DMS114 treated with DMSO at 0.1 percent for 48 hours (cell line): ENCODE measurements around the gene ATP2A1.
"Not testable (repeated sequence)": the region's sequence is repeated elsewhere in the genome, so short reads cannot be mapped to it uniquely, and the experiment has no call there.

ENCODE experiments used
- DNase-seq: peaks from one replicate; lab custom pipeline; 2025; ENCODE audit not compliant: unreplicated experiment; lab: John Stamatoyannopoulos, UW

The ATP2A1 gene

DNA sequence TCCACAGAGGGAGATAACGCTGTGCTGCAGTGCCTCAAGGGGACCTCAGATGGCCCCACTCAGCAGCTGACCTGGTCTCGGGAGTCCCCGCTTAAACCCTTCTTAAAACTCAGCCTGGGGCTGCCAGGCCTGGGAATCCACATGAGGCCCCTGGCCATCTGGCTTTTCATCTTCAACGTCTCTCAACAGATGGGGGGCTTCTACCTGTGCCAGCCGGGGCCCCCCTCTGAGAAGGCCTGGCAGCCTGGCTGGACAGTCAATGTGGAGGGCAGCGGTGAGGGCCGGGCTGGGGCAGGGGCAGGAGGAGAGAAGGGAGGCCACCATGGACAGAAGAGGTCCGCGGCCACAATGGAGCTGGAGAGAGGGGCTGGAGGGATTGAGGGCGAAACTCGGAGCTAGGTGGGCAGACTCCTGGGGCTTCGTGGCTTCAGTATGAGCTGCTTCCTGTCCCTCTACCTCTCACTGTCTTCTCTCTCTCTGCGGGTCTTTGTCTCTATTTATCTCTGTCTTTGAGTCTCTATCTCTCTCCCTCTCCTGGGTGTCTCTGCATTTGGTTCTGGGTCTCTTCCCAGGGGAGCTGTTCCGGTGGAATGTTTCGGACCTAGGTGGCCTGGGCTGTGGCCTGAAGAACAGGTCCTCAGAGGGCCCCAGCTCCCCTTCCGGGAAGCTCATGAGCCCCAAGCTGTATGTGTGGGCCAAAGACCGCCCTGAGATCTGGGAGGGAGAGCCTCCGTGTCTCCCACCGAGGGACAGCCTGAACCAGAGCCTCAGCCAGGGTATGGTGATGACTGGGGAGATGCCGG, 54.3 kb downstream of the ATP2A1 start:
- DNase-seq = no peak

DNA sequence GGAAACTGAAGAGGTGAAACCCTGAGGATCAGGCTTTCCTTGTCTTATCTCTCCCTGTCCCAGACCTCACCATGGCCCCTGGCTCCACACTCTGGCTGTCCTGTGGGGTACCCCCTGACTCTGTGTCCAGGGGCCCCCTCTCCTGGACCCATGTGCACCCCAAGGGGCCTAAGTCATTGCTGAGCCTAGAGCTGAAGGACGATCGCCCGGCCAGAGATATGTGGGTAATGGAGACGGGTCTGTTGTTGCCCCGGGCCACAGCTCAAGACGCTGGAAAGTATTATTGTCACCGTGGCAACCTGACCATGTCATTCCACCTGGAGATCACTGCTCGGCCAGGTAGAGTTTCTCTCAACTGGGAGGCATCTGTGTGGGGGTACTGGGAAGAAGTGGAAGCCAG, 54.9 kb downstream of the ATP2A1 start:
- DNase-seq = no peak

DNA sequence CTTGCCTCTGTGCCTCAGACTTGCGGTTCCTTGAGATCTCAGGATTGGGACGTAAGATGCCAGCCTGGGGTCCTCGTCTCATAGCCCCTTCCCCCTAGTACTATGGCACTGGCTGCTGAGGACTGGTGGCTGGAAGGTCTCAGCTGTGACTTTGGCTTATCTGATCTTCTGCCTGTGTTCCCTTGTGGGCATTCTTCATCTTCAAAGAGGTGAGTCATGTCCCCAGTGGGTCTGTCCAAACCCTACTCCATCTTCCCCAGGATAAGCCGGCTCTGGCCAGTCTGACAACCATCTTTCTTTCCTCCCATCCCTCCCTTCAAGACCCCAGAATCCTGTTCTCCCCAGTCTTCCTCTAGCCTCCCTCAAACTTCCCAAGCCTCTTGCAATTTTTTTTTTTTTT, 57.1 kb downstream of the ATP2A1 start:
- DNase-seq = no peak

DNA sequence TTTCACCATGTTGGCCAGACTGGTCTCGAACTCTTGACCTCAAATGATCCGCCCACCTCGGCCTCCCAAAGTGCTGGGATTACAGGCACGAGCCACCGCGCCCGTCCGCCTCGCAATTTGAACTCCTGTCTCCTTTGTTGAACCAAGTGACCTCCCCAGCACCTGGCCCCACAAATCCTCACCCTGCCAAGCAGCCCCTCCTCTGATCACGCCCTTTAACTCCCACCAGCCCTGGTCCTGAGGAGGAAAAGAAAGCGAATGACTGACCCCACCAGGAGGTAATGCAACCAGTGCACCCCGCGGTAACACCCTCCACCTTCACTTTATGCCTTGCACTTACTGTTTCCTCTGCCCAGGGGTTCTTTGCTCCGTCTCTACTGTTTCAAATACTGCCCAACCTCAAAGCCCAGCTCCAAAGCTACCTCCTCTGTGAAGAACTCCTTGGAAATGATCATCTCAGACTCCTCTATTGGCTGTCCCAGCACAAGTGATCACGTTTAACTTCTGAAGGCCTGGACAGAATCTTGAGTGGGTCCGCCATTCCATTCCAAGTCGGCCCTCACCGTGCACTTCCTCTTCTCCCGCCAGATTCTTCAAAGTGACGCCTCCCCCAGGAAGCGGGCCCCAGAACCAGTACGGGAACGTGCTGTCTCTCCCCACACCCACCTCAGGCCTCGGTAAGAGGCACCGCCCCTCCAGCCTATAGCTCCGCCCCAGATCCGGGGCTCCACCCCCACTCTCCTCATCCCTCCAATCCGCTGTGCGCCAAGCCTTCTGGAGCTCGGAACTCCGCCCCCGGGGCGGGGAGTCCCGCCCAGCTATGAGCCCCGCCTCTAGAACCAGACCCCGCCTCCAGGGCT, 57.9 kb downstream of the ATP2A1 start:
- DNase-seq = no peak

DNA sequence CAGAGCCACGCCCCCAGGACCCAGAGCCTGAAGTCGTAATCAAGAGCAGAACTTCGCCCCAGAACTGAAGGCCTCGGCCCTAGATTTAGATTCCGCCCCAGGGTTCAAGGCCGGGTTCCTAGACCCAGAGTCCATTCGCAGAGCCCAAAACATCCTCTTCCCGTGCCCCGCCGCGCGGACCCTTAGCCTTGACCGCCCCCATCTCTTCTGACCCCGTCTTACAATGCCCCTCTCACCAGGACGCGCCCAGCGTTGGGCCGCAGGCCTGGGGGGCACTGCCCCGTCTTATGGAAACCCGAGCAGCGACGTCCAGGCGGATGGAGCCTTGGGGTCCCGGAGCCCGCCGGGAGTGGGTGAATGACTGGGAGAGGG, 58.5 kb downstream of the ATP2A1 start:
- DNase-seq = no peak

DNA sequence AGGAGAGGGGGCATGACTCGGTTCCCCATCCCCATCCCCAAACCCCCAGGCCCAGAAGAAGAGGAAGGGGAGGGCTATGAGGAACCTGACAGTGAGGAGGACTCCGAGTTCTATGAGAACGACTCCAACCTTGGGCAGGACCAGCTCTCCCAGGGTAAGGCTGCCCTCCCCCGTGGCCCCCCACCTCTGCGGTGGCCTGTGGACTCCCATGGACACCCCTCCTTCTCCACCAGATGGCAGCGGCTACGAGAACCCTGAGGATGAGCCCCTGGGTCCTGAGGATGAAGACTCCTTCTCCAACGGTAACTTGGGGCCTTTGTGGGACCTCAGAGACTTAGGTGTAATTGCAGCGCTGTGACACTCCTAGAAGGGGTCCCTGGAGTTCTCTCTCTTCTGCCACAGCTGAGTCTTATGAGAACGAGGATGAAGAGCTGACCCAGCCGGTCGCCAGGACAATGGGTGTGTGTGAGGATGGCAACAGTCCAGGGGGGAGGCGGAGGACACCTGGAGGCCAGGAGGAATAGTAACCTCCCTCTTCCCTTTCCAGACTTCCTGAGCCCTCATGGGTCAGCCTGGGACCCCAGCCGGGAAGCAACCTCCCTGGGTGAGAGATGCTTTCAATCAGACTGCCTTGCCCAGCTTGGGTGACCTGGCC, 59.1 kb downstream of the ATP2A1 start:
- no peak for DNase-seq

DNA sequence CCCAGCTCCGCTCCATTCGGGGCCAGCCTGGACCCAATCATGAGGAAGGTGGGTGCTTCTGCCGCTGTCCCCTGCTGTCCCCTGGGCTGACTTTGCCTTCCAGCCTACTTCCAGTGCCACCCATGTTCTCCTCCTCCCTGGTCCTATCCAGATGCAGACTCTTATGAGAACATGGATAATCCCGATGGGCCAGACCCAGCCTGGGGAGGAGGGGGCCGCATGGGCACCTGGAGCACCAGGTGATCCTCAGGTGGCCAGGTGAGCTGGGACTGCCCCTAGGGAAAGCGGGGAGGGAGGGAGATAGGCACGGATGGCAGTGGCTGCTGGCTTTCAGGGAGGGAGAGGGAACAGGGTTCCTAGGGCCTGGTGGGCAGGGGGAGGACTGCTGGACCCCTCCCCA, 60.4 kb downstream of the ATP2A1 start:
- DNase-seq = no peak

DNA sequence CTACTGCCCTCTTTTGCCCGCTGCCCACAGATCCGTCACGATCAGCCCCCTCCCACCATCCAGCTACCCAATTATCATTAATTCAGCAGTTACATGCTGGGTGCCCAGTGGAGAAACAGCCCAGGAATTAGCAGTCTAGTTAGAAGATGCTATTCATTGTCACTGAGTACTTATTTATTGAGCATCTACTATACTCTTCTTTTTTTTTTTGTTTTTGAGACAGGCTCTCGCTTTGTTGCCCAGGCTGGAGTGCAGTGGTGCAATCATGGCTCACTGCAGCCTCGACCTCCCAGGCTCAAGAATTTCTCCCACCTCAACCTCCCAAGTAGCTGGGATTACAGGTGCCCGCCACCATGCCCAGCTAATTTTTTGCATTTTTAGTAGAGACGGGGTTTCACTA, 61.5 kb downstream of the ATP2A1 start:
- not testable (repeated sequence) for DNase-seq

DNA sequence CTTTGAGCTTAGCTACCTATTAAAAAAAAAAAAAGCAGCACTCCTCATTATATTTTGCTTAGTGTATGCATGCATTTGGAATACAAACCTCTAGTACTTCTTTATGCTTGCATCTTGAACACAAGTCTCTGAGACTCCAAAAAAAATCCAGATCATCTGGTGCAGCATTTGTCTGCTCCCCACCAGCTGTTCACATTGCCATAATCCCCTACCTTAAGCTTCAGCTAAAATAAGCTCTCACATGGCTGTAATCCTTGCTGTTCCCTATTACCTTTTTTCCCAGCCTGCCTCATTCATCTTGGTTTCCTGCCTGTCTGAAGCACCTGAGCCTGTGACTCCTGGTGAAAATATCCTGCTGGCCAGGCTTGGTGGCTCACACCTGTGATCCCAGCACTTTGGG, 65.0 kb downstream of the ATP2A1 start:
- no peak for DNase-seq

DNA sequence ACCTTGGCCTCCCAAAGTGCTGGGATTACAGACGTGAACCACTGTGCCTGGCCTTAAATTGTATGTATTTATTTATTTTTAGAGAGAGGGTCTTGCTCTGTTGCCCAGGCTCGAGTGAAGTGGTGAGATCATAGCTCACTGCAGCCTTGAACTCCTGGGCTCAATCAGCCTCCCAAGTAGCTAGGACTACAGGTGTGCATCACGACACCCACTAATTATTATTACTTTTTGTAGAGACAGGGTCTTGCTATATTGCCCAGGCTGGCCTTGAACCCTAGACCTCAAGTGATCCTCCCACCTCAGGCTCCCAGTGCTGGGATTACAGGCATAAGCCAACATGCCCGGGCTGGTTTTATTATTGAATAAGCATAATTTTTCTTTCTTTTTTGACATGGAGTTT, 68.4 kb downstream of the ATP2A1 start:
- no peak for DNase-seq

DNA sequence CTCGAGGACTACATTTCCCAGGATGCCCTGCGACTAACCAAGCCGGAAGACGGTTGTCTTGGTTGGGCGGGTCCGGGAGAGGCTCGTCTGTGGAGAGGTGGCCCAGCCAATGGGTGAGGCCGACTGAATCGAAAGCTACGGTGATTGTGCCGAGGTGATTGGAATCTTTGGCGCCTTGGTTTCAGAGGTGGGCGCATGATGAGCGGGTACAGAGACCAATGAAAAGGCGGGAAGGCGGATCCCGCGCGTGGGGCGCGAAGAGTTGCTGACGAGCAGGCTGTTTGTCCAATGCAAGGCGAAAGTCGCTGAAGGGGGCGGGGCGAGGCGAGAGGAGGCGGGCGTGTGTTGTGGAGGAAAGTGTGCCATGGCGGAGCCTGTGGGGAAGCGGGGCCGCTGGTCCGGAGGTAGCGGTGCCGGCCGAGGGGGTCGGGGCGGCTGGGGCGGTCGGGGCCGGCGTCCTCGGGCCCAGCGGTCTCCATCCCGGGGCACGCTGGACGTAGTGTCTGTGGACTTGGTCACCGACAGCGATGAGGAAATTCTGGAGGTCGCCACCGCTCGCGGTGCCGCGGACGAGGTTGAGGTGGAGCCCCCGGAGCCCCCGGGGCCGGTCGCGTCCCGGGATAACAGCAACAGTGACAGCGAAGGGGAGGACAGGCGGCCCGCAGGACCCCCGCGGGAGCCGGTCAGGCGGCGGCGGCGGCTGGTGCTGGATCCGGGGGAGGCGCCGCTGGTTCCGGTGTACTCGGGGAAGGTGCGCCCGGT, 72.5 kb downstream of the ATP2A1 start, which contains the start of gene NFATC2IP:
Gene NFATC2IP, plus strand, starts transcription at position 290 of the 762 bp plus-strand sequence. Its CDS starts 75 bp downstream, at position 365.
- DNase-seq = peak; percentile 99

DNA sequence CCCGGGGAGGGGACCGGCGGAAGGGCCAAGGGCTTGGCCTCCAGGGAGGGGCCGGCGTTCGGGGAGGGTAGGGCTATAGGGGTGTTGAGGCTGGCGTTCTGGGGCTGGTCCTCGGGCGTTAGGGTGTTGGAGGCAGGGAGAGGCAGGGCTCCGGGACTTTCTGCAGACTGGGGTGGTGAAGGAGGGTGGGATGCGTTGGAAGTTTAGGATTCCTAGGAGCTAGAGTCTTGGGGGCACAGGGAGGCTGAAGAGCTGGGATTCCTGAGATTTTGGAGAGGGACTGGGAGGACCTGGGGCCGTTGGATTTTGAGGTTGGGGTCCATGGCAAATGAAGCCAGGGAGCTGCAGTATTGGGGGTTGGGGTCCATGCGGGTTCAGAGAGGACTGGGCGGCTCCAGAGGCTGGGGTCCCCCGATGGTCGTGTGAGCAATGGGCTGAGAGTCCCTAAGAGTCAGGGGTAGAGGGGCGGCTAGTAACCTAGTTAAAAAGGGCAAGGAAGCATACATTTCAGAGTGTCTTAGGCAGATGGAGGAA, 73.2 kb downstream of the ATP2A1 start:
- DNase-seq = no peak
